Activated CD8-positive, alpha-beta memory T cell treated with anti-CD3 and anti-CD28 coated beads for 36 hours (primary cell): ENCODE results near the gene UFSP1. TPM values are rescaled to one million over a fixed set of nuclear protein-coding genes. Genes with fewer than 3 reads are reported as not detected.

ENCODE experiments used
- CTCF ChIA-PET: fragments of 350-600 bp; sonication (Branson Sonifier 250); formaldehyde crosslinking; loops from one replicate; lab custom pipeline; 2021; ENCODE audit warnings: antibody characterized with exemption; lab: Charles Lee
- POLR2A ChIA-PET: fragments of 350-600 bp; sonication (Branson Sonifier 250); formaldehyde crosslinking; loops from one replicate; lab custom pipeline; 2021; ENCODE audit warnings: antibody characterized with exemption; lab: Charles Lee
- total RNA-seq, 2 experiments: library from RNA; stranded (reverse); gene quantifications; one replicate each; pipeline ENCODE4 v1.2.3, GENCODE V29; 2021

The UFSP1 gene
- total RNA-seq, 2 experiments from 2014 or later: 3.0 to 4.8 TPM

DNA sequence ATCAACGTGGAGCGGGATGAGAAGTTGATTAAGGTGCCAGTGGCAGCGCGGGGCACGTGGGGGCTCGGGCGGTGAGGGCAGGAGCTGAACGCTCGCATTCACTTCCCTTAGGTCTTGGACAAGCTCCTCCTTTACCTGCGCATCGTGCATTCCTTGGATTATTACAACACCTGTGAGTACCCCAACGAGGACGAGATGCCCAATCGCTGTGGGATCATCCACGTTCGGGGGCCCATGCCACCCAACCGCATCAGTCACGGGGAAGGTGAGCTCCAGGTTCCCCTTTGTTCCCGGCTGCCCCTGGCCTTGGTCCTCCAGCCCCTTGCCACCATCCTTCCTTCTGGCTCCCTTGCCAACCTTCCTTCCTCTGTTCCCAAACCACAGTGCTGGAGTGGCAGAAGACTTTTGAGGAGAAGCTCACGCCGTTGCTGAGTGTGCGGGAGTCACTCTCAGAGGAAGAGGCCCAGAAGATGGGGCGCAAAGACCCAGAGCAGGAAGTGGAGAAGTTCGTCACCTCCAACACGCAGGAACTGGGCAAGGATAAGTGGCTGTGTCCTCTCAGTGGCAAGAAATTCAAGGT, 2.5 kb downstream of the UFSP1 start:
- POLR2A ChIA-PET: interaction anchor here (6.2 kb wide), 1 partner anchor 11 kb away, joined by 71 read pairs; the partner anchor contains the start of gene SRRT

DNA sequence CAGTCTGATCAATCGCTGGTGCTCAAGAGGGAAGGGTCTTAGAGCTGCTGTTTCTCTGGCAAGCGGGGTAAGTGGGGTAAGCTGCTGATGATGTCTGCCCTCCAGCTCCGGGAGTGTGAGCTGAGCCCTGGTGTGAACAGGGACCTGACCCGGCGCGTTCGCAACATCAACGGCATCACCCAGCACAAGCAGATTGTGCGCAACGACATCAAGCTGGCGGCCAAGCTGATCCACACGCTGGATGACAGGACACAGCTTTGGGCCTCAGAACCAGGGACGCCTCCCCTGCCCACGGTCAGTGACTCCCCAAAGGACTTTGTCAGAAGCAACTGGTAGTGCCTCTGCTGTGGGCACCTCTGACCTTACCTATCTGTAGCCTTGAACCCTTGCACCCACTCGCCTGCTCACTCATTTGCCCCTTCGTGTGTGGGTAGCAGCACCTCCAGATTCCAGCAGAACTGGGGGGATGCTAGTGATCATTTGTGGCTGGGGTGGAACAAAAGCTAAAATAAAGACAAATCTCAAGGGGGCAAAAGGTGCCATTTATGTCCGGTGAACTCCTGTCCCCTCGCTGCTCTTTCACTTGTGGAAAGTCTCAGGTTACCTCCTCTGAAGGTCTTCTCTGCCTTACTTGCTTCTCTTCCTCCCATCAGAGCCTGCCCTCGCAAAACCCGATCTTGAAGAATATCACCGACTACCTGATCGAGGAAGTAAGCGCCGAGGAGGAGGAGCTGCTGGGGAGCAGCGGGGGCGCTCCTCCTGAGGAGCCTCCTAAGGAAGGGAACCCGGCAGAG, 3.2 kb downstream of the UFSP1 start:
- POLR2A ChIA-PET: interaction anchor here (6.2 kb wide), 1 partner anchor 10 kb away, joined by 71 read pairs; the partner anchor contains the start of gene SRRT

More for the DNA sequence above, 2.5 kb downstream of the UFSP1 start:
- CTCF ChIA-PET: interaction anchor here (0.7 to 4.6 kb wide), 4 partner anchors 8 to 331 kb away, joined by 3 to 25 read pairs (median 3); partner anchors contain the start of genes ACHE, PLOD3, SLC12A9 and SRRT

DNA sequence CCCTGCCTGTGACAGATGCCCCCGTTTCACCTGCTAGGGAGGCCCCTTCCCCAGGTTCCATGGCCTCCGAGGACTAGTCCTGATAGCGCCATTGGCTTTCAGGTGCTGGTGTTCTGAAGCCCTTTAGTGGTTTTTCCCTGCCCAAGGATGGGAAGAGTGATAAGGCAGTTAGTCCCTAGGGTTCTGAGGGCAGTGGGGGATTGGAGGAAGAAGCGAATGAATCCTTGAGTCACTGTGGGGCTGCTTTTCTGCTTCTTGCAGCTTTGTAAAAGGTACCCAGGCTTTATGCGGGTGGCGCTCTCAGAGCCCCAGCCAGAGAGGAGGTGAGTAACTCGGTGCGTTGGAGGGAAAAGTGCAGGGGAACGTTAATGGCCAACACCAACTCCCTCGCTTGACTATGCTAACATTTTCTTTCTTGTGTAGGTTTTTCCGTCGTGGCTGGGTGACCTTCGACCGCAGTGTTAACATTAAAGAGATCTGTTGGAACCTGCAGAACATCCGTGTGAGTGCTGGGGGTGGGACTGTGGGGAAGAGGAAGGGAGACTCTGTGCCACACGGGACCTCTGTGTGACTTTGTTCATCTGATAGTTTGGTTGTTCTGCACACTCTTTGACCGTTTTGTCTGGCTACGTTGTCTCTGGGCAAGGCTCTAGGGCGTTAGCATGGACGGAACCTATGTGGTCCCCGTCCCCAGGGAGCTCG, 3.9 kb downstream of the UFSP1 start:
- ChIA-PET POLR2A (interaction anchor here (1.2 kb wide), 1 partner anchor 11 kb away, joined by 3 read pairs; the partner anchor contains the start of gene SRRT), CTCF (interaction anchor here (4.6 kb wide), 1 partner anchor 10 kb away, joined by 25 read pairs; the partner anchor contains the start of gene SRRT)

More for the DNA sequence above, 3.2 kb downstream of the UFSP1 start:
- CTCF ChIA-PET: interaction anchor here (0.9 to 4.6 kb wide), 2 partner anchors 9 to 11 kb away, joined by 3 to 25 read pairs; partner anchors contain the start of genes ACHE and SRRT

DNA sequence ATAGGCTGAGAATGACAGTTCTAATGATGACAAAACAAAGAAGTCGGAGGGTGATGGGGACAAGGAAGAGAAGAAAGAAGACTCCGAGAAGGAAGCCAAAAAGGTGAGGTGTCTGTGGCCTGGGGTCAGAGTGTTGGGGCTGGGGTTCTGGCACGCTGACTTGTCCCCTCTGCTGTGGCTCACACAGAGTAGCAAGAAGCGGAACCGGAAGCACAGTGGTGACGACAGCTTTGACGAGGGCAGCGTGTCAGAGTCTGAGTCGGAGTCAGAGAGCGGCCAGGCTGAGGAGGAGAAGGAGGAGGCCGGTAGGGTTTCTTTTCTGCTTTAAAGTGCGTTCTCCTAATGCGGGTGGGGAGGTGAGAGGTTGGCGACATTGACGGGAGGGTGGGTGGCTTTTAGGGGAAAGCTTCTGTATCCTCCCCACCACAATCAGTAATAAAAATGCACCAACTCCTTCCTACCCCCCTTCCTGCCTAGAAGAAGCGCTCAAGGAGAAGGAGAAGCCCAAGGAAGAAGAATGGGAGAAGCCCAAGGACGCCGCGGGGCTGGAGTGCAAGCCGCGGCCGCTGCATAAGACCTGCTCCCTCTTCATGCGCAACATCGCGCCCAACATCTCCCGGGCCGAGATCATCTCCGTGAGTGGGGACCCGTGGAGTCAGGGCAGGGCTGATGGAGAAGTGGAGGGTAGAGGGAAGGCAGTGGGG, 4.6 kb downstream of the UFSP1 start:
- POLR2A ChIA-PET: interaction anchor here (1.2 kb wide), 1 partner anchor 10 kb away, joined by 3 read pairs; the partner anchor contains the start of gene SRRT
- CTCF ChIA-PET: no interaction called here

DNA sequence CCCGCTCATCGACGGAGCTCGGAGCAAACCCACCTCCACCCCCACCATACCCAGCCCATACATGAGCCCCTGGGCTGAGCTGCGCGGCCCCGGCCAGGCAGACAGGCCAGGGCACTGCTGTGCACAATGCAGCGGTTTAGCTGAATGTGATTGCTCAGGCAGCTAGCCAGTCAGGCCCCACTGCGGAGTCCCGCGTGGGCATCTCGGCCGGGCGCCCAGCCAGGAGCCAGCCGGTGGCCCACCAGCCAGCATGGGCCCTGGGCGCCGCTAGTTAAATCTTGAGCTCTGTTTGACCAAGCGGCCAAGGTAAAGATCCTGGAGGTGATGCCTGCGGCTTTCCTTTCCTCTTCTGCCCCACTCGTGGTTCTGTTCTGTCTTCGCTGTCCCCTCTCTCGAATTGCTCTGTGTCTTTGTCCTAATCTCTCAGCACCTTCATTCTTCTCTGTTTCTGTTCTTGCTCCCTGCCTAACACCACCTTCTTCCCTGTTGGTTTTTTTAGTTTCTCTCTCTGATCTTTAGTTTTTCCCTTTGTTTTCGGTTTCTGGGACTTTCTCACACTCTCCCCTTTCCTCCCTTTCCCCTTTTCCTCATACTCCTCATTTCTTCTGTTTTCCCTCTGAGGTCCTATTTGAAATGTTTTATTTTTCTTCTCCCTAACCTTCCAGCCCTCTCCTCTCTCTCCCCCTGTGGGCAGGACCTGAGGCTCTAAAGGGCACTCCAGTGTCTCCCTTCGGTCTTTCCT, 6.6 kb downstream of the UFSP1 start:
- CTCF ChIA-PET: no interaction called here
- POLR2A ChIA-PET: no interaction called here

DNA sequence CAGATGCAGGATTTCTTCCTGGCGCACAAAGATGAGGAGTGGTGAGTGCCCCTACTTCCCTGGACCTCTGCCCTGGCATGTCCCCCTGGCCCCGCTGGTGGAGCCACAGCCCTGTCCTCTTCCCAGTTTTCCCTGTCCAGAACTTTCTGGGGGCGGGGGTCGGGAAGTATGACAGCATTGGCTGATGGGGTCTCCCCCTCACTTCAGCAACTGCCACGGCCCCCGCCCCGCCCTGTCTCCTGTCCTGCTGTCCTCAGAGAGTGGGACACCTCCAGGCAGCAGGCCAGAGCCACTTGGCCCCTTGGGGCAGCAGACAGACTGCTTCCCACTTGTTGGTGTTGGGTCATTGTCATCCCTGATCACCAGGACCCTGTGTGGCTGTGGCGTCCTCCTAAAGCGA, 7.3 kb downstream of the UFSP1 start:
- ChIA-PET CTCF (interaction anchor here (1.6 kb wide), 1 partner anchor 31 kb away, joined by 4 read pairs; no protein-coding TSS in a partner anchor), POLR2A (no interaction called here)

DNA sequence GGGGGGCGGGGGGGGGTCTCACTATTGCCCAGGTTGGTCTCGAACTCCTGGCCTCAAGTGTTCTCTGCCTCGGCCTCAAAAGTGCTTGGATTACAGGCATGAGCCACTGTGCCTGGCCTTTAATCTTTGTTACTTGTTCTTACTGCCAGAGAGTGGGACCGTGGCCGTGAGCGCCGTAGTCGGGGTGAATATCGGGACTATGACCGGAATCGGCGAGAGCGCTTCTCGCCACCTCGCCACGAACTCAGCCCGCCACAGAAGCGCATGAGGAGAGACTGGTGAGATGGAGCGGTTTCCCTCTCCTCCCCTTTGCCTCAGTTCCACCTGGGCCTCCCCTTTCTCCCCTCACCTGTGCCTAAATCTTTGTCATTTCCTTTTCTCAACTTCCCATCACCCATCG, 8.4 kb downstream of the UFSP1 start:
- ChIA-PET CTCF (interaction anchor here (1.4 to 1.6 kb wide), 2 partner anchors 9 to 29 kb away, joined by 4 read pairs; partner anchors contain the start of gene UFSP1), POLR2A (no interaction called here)

DNA sequence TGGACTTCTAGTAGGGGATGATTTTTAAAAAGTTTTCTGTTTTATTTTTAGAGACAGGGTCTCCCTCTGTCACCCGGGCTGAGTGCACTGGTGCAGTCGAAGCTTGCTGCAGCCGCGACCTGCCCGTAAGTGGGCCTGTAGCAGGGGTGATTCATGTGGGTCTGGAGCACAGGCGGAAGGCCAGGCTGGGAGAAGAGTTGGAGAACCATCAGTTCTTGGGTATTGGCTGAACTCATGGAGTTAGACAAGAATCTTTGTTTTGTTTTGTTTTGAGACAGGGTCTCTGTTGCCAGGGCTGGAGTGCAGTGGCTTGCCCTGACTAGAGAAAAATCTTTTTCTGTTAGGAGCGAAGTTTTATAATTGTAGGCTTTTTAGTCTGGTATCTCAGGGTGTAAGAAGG, 8.9 kb downstream of the UFSP1 start:
- ChIA-PET POLR2A (no interaction called here), CTCF (interaction anchor here (1.4 to 1.6 kb wide), 2 partner anchors 9 to 29 kb away, joined by 4 read pairs; partner anchors contain the start of gene UFSP1)

DNA sequence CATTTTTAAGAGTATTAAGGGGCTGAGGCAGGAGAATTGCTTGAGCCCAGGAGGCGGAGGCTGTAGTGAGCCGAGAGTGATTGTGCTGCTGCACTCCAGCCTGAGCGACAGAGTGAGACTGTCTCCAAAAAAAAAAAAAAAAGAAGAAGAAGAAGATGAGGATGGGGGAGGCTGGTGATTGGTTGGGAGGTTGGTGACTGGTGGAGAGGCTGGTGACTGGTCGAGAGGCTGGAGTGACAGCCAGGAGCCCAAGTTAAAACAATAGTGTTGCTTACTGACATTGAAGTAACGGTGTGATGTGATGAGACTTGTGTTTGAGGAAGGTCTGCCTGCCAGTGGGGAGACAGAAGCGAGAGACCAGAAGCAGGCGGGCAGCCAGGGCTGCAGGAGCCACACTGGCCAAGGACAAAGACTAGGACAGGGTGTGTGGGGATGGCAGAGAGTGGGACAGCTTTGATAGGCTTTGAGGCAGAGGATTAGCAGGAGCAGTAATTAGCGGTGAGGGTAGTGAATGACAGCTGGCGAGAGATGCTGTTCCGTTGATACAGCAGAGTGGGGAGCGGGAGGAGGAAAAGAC, 9.7 kb downstream of the UFSP1 start:
- POLR2A ChIA-PET: no interaction called here
- CTCF ChIA-PET: interaction anchor here (1.4 kb wide), 1 partner anchor 10 kb away, joined by 4 read pairs; the partner anchor contains the start of gene UFSP1

DNA sequence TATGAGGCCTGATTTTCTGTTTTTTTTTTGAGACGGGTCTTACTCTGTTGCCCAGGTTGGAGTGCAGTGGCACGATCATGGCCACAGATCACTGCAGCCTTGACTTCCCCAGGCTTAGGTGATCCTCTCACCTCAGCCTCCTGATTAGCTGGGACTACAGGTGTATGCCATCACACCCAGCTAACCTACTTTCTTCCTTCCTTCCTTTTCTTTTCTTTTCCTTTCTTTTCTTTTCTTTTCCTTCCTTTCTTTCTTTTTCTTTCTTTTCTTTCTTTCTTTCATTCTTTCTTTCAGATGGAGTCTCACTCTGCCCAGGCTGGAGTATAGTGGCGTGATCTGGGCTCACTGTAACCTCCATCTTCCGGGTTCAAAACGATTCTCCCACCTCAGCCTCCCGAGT, 10.8 kb downstream of the UFSP1 start:
- ChIA-PET POLR2A (interaction anchor here (4.9 kb wide), 1 partner anchor 10 kb away, joined by 71 read pairs; the partner anchor contains the start of gene UFSP1), CTCF (interaction anchor here (0.7 to 1.3 kb wide), 3 partner anchors 11 to 1485 kb away, joined by 3 read pairs; partner anchors contain the start of gene UFSP1)

DNA sequence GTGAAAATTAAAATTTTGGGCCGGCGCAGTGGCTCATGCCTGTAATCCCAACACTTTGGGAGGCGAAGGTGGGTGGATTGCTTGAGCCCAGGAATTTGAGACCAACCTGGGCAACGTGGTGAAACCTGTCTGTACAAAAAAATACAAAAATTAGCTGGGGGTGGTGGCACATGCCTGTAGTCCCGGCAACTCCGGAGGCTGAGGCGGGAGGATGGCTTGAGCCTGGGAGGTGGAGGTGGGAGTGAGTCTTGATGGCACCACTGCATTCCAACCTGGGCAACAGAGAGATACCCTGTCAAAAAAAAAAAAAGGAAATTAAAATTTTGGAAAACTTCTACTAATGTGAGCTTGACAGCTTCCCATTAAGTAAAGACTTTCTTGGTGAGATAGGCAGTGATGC, 11.5 kb downstream of the UFSP1 start:
- ChIA-PET POLR2A (interaction anchor here (4.9 kb wide), 1 partner anchor 11 kb away, joined by 71 read pairs; the partner anchor contains the start of gene UFSP1), CTCF (interaction anchor here (0.6 to 3.6 kb wide), 5 partner anchors 26 to 1484 kb away, joined by 3 to 13 read pairs (median 4); partner anchors contain the start of gene SLC12A9)

DNA sequence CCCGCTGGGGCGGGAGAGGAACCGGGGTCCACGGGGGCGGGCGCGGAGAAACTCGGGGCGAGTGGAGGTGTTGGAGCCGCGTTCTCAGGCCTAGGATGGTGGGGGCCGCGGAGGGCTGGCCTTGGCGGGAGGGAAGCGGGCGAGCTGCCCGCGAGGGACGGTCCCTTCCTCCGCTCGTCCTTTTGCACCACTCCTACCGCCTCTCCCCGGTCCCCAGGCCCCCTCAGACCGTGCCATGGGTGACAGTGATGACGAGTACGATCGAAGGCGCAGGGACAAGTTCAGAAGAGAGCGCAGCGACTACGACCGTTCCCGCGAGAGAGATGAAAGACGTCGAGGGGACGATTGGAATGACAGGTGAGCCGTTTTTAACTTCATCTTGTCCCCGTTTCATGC, 14.2 kb downstream of the UFSP1 start:
- CTCF ChIA-PET: interaction anchor here (0.7 to 3.6 kb wide), 4 partner anchors 12 to 170 kb away, joined by 3 to 25 read pairs (median 8); partner anchors contain the start of genes POP7, SLC12A9 and UFSP1
- POLR2A ChIA-PET: interaction anchor here (0.6 to 4.9 kb wide), 11 partner anchors 8 to 331 kb away, joined by 3 to 71 read pairs (median 6); partner anchors contain the start of genes POP7, SLC12A9, TRIM56 and TRIP6

DNA sequence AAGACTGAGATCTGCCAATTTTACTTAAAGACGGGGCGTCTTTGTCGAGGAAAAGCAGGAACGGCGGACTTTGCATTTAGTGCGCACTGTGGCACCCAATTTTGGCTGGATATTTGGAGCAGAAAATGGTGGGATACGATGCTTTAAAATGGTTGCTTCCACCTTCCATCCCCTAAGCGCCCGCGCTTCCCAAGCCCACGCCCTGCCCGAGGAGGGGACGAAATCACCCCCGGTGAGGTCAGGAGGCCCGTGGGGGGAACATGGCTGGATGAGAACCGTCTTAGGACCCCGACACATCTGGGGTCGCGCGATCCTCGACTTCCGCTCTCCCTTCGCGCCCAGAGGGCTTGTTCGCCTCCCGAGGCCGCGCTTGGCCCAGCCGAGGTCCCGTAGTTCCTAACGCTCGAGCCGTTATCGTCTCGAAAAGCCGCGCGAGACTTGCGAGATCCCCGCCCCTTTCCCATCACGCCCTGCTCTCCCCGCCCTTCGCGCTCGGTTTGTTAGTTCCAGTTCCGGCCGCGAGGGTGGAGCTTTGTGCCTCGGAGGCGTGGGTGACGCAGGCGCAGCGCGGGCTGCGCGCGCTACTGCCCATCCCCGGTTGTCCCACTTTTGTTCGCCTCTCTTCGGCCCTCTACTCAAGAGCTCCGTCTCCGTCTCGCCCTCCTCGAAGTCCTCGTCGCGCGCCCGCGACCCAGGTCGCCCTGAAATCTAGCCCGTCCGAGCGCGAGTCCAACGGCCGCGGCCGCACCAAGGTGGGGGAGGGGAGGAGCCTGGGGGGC, 14.7 kb downstream of the UFSP1 start, which contains the start of gene SRRT:
Gene SRRT, plus strand, starts transcription at position 527 of the 779 bp plus-strand sequence. CDS start 488 bp downstream, outside the sequence.
- CTCF ChIA-PET: interaction anchor here (1.0 to 3.6 kb wide), 3 partner anchors 13 to 23 kb away, joined by 3 to 25 read pairs (median 13); partner anchors contain the start of genes SLC12A9 and UFSP1
- POLR2A ChIA-PET: interaction anchor here (0.6 to 4.9 kb wide), 11 partner anchors 8 to 405 kb away, joined by 3 to 71 read pairs (median 6); partner anchors contain the start of genes POP7, SLC12A9, TRIM56 and TRIP6

DNA sequence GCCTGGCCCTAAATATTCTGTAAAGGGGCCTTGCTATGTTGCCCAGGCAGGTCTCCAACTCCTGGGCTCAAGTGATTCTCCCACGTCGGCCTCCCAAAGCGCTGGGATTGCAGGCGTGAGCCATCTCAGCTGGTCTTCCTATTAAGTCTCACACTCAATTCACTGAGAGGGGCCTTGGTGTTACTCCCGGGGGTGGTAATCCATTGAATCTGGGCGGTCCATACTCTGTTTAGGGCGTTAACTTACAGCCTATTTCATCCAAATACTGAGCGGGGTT, 15.3 kb downstream of the UFSP1 start:
- ChIA-PET POLR2A (interaction anchor here (2.0 to 4.9 kb wide), 2 partner anchors 15 to 22 kb away, joined by 17 to 71 read pairs; partner anchors contain the start of genes SLC12A9 and UFSP1), CTCF (no interaction called here)

DNA sequence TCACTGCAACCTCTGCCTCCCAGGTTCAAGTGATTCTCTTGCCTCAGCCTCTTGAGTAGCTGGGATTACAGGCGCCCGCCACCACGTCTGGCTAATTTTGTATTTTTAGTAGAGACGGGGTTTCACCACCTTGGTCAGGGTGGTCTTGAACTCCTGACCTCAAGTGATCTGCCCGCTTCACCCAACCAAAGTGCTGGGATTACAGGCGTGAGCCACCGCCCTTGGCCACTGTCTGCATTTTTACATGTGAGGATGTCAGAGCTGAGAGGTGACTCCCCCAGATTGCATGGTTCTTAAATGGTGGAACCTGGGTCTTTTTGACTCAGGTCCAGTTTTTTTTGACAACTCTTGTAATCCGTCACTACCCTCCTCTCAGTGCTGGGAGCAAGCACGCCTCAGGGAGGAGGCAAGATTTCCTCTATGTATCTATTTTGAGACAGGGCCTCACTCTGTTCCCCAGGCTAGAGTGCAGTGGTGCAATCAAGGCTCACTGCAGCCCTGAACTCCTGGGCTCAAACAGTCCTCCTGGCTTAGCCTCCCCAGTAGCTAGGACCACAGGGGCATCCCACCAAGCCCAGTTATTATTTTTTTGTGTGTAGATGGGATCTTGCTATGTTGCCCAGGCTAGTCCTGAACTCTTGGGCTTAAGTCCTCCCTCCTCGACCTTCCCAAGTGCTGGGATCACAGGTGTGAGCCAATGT, 15.8 kb downstream of the UFSP1 start:
- CTCF ChIA-PET: no interaction called here

More for the DNA sequence above, 15.8 kb downstream of the UFSP1 start:
- POLR2A ChIA-PET: interaction anchor here (4.9 kb wide), 1 partner anchor 15 kb away, joined by 71 read pairs; the partner anchor contains the start of gene UFSP1
